H1 (cell line): ENCODE data around the gene NR4A2.
A peak's percentile ranks its signal among the peaks of the same experiment; 100 is the strongest.

Experiments
- EZH2 ChIP-seq: fragments of 200-600 bp; sonication (generic); IDR thresholded peaks from 2 replicates; pipeline ENCODE4 v1.7.1; 2012; ENCODE audit warnings: low read depth, mild to moderate bottlenecking, moderate library complexity, low read length, inconsistent platforms; ENCODE audit not compliant: severe bottlenecking
- NRF1 ChIP-seq: IDR thresholded peaks from 2 replicates; pipeline ENCODE4 v1.6.1; 2011; ENCODE audit warnings: mild to moderate bottlenecking, low read depth, low read length, improper control_type of control experiment
- PHF8 ChIP-seq: fragments of 200-600 bp; sonication (generic); conservative IDR thresholded peaks from 2 replicates; pipeline ENCODE4 v1.7.1; 2012; ENCODE audit warnings: low read depth, mild to moderate bottlenecking, inconsistent platforms, low read length, moderate library complexity
- POLR2A ChIP-seq, 2 experiments: IDR thresholded peaks; 1 replicate in 1 of 2; 2 replicates in 1 of 2; pipeline ENCODE4 v1.6.1; 2011; ENCODE audit warnings: low read depth in 2 of 2, low read length in 2 of 2, mild to moderate bottlenecking in 2 of 2; ENCODE audit errors: control extremely low read depth in 1 of 2
- TF ChIP-seq, protein P1 (sequence below), 3 experiments: IDR thresholded peaks; 1 replicate in 2 of 3; 2 replicates in 1 of 3; pipeline versions ENCODE4 v1.5.1 to v1.6.1; 2011; ENCODE audit warnings: low read length in 3 of 3, mild to moderate bottlenecking in 3 of 3, inconsistent platforms in 2 of 3, low read depth in 1 of 3, moderate library complexity in 1 of 3; ENCODE audit not compliant: insufficient read depth in 1 of 3; ENCODE audit errors: control extremely low read depth in 1 of 3

DNA sequence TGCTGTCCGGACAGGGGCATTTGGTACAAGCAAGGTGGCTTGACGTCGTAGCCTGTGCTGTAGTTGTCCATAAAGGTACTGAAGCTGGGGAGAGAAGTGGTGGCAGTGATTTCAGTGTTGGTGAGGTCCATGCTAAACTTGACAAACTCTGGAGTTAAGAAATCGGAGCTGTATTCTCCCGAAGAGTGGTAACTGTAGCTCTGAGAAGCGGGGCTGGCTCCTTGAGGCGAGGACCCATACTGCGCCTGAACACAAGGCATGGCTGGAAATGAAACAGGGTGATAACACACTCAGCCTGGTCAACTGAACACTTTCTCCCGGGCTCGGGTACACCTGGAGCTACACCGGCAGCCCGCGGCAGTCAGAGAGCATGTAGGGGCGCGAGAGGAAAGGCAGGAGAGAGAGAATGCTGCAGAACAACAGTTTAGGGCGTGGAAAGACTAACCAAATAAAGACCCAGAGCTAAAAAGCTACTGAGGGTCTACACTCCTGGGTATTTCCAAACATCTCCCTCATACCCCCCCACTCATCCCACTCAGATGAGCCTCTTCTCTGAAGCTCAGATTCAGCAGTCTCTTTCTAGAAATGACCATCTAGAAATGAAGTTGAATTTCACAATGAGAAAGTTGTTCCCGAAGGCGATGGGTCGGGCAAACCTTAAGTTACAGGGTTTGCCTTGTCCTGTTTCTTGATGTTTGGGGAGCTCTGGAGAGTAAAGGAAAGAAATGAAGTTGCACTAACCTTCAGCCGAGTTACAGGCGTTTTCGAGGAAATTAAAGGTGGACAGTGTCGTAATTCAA, 2.4 kb downstream of the NR4A2 start:
- TF ChIP-seq, protein P1, sequence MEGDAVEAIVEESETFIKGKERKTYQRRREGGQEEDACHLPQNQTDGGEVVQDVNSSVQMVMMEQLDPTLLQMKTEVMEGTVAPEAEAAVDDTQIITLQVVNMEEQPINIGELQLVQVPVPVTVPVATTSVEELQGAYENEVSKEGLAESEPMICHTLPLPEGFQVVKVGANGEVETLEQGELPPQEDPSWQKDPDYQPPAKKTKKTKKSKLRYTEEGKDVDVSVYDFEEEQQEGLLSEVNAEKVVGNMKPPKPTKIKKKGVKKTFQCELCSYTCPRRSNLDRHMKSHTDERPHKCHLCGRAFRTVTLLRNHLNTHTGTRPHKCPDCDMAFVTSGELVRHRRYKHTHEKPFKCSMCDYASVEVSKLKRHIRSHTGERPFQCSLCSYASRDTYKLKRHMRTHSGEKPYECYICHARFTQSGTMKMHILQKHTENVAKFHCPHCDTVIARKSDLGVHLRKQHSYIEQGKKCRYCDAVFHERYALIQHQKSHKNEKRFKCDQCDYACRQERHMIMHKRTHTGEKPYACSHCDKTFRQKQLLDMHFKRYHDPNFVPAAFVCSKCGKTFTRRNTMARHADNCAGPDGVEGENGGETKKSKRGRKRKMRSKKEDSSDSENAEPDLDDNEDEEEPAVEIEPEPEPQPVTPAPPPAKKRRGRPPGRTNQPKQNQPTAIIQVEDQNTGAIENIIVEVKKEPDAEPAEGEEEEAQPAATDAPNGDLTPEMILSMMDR (IDR thresholded peaks at IDR 0.05; ENCODE audit: control extremely low read depth in 1 of 3, insufficient read depth in 1 of 3, low read depth in 1 of 3, low read length in 3 of 3) = no peak
- TF ChIP-seq POLR2A (IDR thresholded peaks at IDR 0.05; ENCODE audit: control extremely low read depth in 1 of 2, low read depth in 2 of 2, low read length in 2 of 2) (no peak), NRF1 (no peak), EZH2 (peak; percentile 94), PHF8 (no peak)
